ENCODE data around the gene KCNIP4. TPM values are rescaled to one million over a fixed set of nuclear protein-coding genes. Genes with fewer than 3 reads are reported as not detected.

KCNIP4 gene
- total RNA-seq, 4 donors from 2014 or later, result 0.19 to 0.50 (median 0.34) TPM; not detected in 1

DNA sequence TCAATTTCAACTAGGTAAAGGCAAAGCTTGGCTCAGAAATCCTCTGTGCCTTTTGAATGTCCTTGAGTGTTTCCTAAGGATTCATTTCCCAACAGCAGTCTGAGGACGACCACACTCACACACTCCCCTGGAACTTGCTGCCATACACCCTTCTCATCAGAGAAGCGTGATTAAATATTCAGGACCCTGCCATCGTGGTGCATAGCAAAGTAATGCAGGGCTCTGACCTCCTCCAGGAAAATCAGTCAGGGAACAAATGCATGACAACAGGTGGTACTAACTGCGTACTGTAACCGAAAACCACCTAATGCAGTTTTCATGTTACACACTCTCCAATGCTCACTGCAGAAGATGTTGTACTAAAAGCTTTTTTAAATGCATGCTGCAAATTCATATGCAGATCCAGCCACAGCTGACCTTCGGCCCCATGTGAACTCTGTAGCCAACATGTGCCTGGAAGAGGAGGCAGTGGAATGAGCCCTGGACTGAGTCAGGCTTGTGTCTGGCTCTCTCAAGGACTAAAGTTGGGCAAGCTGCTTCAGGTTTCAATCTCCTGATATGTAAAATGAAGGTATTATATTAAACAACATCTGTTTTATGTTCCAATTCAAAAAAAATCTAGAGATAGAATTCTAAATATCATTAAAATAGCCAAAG is 238.3 kb downstream of the KCNIP4 start:
- no peak for DNase-seq (ENCODE audit: extremely low spot score)
- intact Hi-C loops (cut with DNase I), result no loop called here
- no peaks in the 10 kb centered on the region for H3K36me3 ChIP-seq
- no peak overlapping the region for H3K27ac ChIP-seq (replicated peaks in 1 of 4)
- TF ChIP-seq POLR2AphosphoS5 (IDR thresholded peaks at IDR 0.05) (no peak), POLR2A (IDR thresholded peaks at IDR 0.05; ENCODE audit: low read depth) (no peak), CTCF (IDR thresholded peaks at IDR 0.05) (no peak), EP300 (IDR thresholded peaks at IDR 0.05) (no peak)
- H3K9me3 ChIP-seq, result no peaks in the 10 kb centered on the region
- WGBS, result 76% methylated on average over 6 of the region's 6 CpGs
- H3K27me3 ChIP-seq, result no peaks in the 10 kb centered on the region
- H3K4me1 ChIP-seq, result no peaks in the 10 kb centered on the region
- H3K4me3 ChIP-seq, result no peak overlapping the region

GRCh38 chr4:21709761-21710160 is 238.8 kb downstream of the KCNIP4 start:
- H3K9me3 ChIP-seq, result no peaks in the 10 kb centered on the region
- H3K27ac ChIP-seq (replicated peaks in 1 of 4), result no peak overlapping the region
- H3K27me3 ChIP-seq, result no peaks in the 10 kb centered on the region
- TF ChIP-seq CTCF (IDR thresholded peaks at IDR 0.05) (no peak), EP300 (IDR thresholded peaks at IDR 0.05) (no peak), POLR2A (IDR thresholded peaks at IDR 0.05; ENCODE audit: low read depth) (no peak)
- no peak overlapping the region for H3K4me3 ChIP-seq
- no peaks in the 10 kb centered on the region for H3K36me3 ChIP-seq
- no peaks in the 10 kb centered on the region for H3K4me1 ChIP-seq
- DNase-seq (ENCODE audit: extremely low spot score), result no peak
- intact Hi-C loops (cut with DNase I), result no loop called here

GRCh38 chr4:21709031-21709430 is 239.5 kb downstream of the KCNIP4 start:
- no peak for DNase-seq (ENCODE audit: extremely low spot score)

GRCh38 chr4:21699446-21699845 is 249.1 kb downstream of the KCNIP4 start:
- no peaks in the 10 kb centered on the region for H3K4me1 ChIP-seq
- TF ChIP-seq CTCF (IDR thresholded peaks at IDR 0.05) (no peak), EP300 (IDR thresholded peaks at IDR 0.05) (no peak), POLR2AphosphoS5 (IDR thresholded peaks at IDR 0.05) (no peak), POLR2A (IDR thresholded peaks at IDR 0.05; ENCODE audit: low read depth) (no peak)
- 70% methylated on average over 4 of the region's 4 CpGs for WGBS
- no peak overlapping the region for H3K27ac ChIP-seq (replicated peaks in 1 of 4)
- no peaks in the 10 kb centered on the region for H3K9me3 ChIP-seq
- no peaks in the 10 kb centered on the region for H3K36me3 ChIP-seq
- no peak overlapping the region for H3K4me3 ChIP-seq
- no peak for DNase-seq (ENCODE audit: extremely low spot score)
- no peaks in the 10 kb centered on the region for H3K27me3 ChIP-seq
- intact Hi-C loops (cut with DNase I), result no loop called here

More at GRCh38 chr4:21709031-21709430, 239.5 kb downstream of the KCNIP4 start:
- H3K27me3 ChIP-seq, result no peaks in the 10 kb centered on the region
- intact Hi-C loops (cut with DNase I), result no loop called here
- no peaks in the 10 kb centered on the region for H3K4me1 ChIP-seq
- no peak overlapping the region for H3K27ac ChIP-seq (replicated peaks in 1 of 4)
- no peak overlapping the region for H3K4me3 ChIP-seq
- TF ChIP-seq POLR2AphosphoS5 (IDR thresholded peaks at IDR 0.05), result no peak
- TF ChIP-seq EP300 (IDR thresholded peaks at IDR 0.05), result no peak
- TF ChIP-seq CTCF (IDR thresholded peaks at IDR 0.05), result no peak
- no peak for TF ChIP-seq POLR2A (IDR thresholded peaks at IDR 0.05; ENCODE audit: low read depth)
- H3K9me3 ChIP-seq, result no peaks in the 10 kb centered on the region
- 71% methylated on average over 1 of the region's 1 CpG for WGBS
- H3K36me3 ChIP-seq, result no peaks in the 10 kb centered on the region

DNA sequence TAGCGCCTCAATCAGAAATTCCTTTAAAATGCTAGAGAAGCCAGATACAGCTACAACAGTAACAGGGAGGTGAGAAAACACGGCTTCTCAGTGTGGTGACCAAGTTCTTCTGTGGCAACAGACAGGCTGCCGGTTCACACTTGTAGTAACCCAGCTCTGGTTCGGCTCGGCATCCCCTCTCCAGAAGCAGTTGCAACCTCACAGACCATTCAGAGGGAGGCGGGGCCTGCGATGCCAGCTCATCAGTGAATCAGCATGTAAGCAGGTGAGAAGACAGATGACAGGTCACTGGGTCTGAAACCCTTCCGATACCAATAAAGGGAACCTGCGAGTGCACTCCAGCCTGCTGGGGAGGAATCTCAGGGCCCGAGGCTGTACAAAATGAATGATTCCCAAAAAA is 251.0 kb downstream of the KCNIP4 start:
- Histone ChIP-seq H3K27ac (replicated peaks in 1 of 4) (no peak overlapping the region), H3K9me3 (no peaks in the 10 kb centered on the region), H3K4me1 (no peaks in the 10 kb centered on the region), H3K4me3 (no peak overlapping the region), H3K36me3 (no peaks in the 10 kb centered on the region), H3K27me3 (no peaks in the 10 kb centered on the region)
- WGBS, result 31% methylated on average over 5 of the region's 10 CpGs
- intact Hi-C loops (cut with DNase I), result no loop called here
- DNase-seq (ENCODE audit: extremely low spot score), result no peak
- no peak for TF ChIP-seq EP300 (IDR thresholded peaks at IDR 0.05)
- no peak for TF ChIP-seq POLR2A (IDR thresholded peaks at IDR 0.05; ENCODE audit: low read depth)
- no peak for TF ChIP-seq CTCF (IDR thresholded peaks at IDR 0.05)
- TF ChIP-seq POLR2AphosphoS5 (IDR thresholded peaks at IDR 0.05), result no peak

All from esophagus muscularis mucosa (tissue), 4 donors.